ENCODE data around the gene HDAC4. TPM values are rescaled to one million over a fixed set of nuclear protein-coding genes. Genes with fewer than 3 reads are reported as not detected.

The HDAC4 gene
- total RNA-seq, 1 donor from 2014 or later: 11.8 TPM

- H3K4me1 Mint-ChIP-seq (ENCODE audit: low read depth, unreplicated experiment): peaks cover 3% of the 10 kb centered on the region
- H3K27ac ChIP-seq (ENCODE audit: low read depth, low read length): no peak overlapping the region
- H3K4me2 ChIP-seq (ENCODE audit: low read length): no peak overlapping the region
- no peak overlapping the region for H3K27ac Mint-ChIP-seq (ENCODE audit: unreplicated experiment)
- H4K20me1 ChIP-seq (ENCODE audit: insufficient read depth, low read length): peaks cover 6% of the 10 kb centered on the region
- H3K9me3 Mint-ChIP-seq (ENCODE audit: unreplicated experiment): no peaks in the 10 kb centered on the region
- TF ChIP-seq CTCF (IDR thresholded peaks at IDR 0.05; ENCODE audit: insufficient read depth, low read depth, low read length) (no peak), EZH2 (IDR thresholded peaks at IDR 0.05; ENCODE audit: insufficient read depth, low read length) (no peak)
- no peaks in the 10 kb centered on the region for H3K36me3 ChIP-seq (ENCODE audit: insufficient read depth, low read length)
- H3K27me3 Mint-ChIP-seq (ENCODE audit: low read depth, unreplicated experiment): no peaks in the 10 kb centered on the region
- no peaks in the 10 kb centered on the region for H3K27me3 ChIP-seq (ENCODE audit: insufficient read depth, low read length)
- H2AFZ ChIP-seq (ENCODE audit: low read depth, low read length): no peak overlapping the region
- H3K9me3 ChIP-seq (ENCODE audit: insufficient read depth, low read depth, low read length): no peaks in the 10 kb centered on the region
- no peak overlapping the region for H3K4me3 ChIP-seq (ENCODE audit: insufficient read depth, low read depth, low read length)
- H3K36me3 Mint-ChIP-seq (ENCODE audit: low read depth, unreplicated experiment): peaks cover 2% of the 10 kb centered on the region
- H3K4me1 ChIP-seq (ENCODE audit: insufficient read depth, low read length): peaks cover 3% of the 10 kb centered on the region
- H3K79me2 ChIP-seq (ENCODE audit: insufficient read depth, low read length): no peaks in the 10 kb centered on the region
- no peak overlapping the region for H3K9ac ChIP-seq (ENCODE audit: low read length)
- FAIRE-seq (no peak), DNase-seq (ENCODE audit: low read depth) (no peak)
- no peak overlapping the region for H3K4me3 Mint-ChIP-seq (ENCODE audit: unreplicated experiment)
Observed at GRCh38 chr2:239198221-239198620, 202.6 kb downstream of the HDAC4 start.

- H3K4me2 ChIP-seq (ENCODE audit: low read length): no peak overlapping the region
- DNase-seq (ENCODE audit: low read depth): no peak
- H3K4me3 ChIP-seq (ENCODE audit: insufficient read depth, low read depth, low read length): no peak overlapping the region
- H3K4me1 ChIP-seq (ENCODE audit: insufficient read depth, low read length): peaks cover 3% of the 10 kb centered on the region
- H3K9me3 ChIP-seq (ENCODE audit: insufficient read depth, low read depth, low read length): no peaks in the 10 kb centered on the region
- H3K79me2 ChIP-seq (ENCODE audit: insufficient read depth, low read length): no peaks in the 10 kb centered on the region
- H3K36me3 ChIP-seq (ENCODE audit: insufficient read depth, low read length): no peaks in the 10 kb centered on the region
- no peaks in the 10 kb centered on the region for H3K27me3 ChIP-seq (ENCODE audit: insufficient read depth, low read length)
- H3K27ac Mint-ChIP-seq (ENCODE audit: unreplicated experiment): no peak overlapping the region
- no peak overlapping the region for H2AFZ ChIP-seq (ENCODE audit: low read depth, low read length)
- TF ChIP-seq CTCF (IDR thresholded peaks at IDR 0.05; ENCODE audit: insufficient read depth, low read depth, low read length) (no peak), EZH2 (IDR thresholded peaks at IDR 0.05; ENCODE audit: insufficient read depth, low read length) (no peak)
- H3K4me3 Mint-ChIP-seq (ENCODE audit: unreplicated experiment): no peak overlapping the region
- no peak for FAIRE-seq
- peaks cover 3% of the 10 kb centered on the region for H4K20me1 ChIP-seq (ENCODE audit: insufficient read depth, low read length)
- H3K9me3 Mint-ChIP-seq (ENCODE audit: unreplicated experiment): no peaks in the 10 kb centered on the region
- H3K36me3 Mint-ChIP-seq (ENCODE audit: low read depth, unreplicated experiment): peaks cover 2% of the 10 kb centered on the region
- no peak overlapping the region for H3K27ac ChIP-seq (ENCODE audit: low read depth, low read length)
- H3K9ac ChIP-seq (ENCODE audit: low read length): no peak overlapping the region
- H3K27me3 Mint-ChIP-seq (ENCODE audit: low read depth, unreplicated experiment): no peaks in the 10 kb centered on the region
- peaks cover 3% of the 10 kb centered on the region for H3K4me1 Mint-ChIP-seq (ENCODE audit: low read depth, unreplicated experiment)
Observed at GRCh38 chr2:239197146-239197545, 203.7 kb downstream of the HDAC4 start.

- H3K4me3 Mint-ChIP-seq (ENCODE audit: unreplicated experiment): no peak overlapping the region
- Histone ChIP-seq H2AFZ (ENCODE audit: low read depth, low read length) (no peak overlapping the region), H3K4me3 (ENCODE audit: insufficient read depth, low read depth, low read length) (no peak overlapping the region), H3K4me1 (ENCODE audit: insufficient read depth, low read length) (peaks cover 3% of the 10 kb centered on the region), H3K27ac (ENCODE audit: low read depth, low read length) (no peak overlapping the region), H3K36me3 (ENCODE audit: insufficient read depth, low read length) (no peaks in the 10 kb centered on the region), H3K27me3 (ENCODE audit: insufficient read depth, low read length) (no peaks in the 10 kb centered on the region), H4K20me1 (ENCODE audit: insufficient read depth, low read length) (peaks cover 3% of the 10 kb centered on the region), H3K79me2 (ENCODE audit: insufficient read depth, low read length) (no peaks in the 10 kb centered on the region), H3K4me2 (ENCODE audit: low read length) (no peak overlapping the region), H3K9ac (ENCODE audit: low read length) (no peak overlapping the region), H3K9me3 (ENCODE audit: insufficient read depth, low read depth, low read length) (no peaks in the 10 kb centered on the region)
- peaks cover 3% of the 10 kb centered on the region for H3K4me1 Mint-ChIP-seq (ENCODE audit: low read depth, unreplicated experiment)
- H3K27me3 Mint-ChIP-seq (ENCODE audit: low read depth, unreplicated experiment): no peaks in the 10 kb centered on the region
- no peak for DNase-seq (ENCODE audit: low read depth)
- no peak overlapping the region for H3K27ac Mint-ChIP-seq (ENCODE audit: unreplicated experiment)
- no peaks in the 10 kb centered on the region for H3K9me3 Mint-ChIP-seq (ENCODE audit: unreplicated experiment)
- peaks cover 2% of the 10 kb centered on the region for H3K36me3 Mint-ChIP-seq (ENCODE audit: low read depth, unreplicated experiment)
- TF ChIP-seq EZH2 (IDR thresholded peaks at IDR 0.05; ENCODE audit: insufficient read depth, low read length): no peak
- TF ChIP-seq CTCF (IDR thresholded peaks at IDR 0.05; ENCODE audit: insufficient read depth, low read depth, low read length): no peak
- no peak for FAIRE-seq
Observed at GRCh38 chr2:239196474-239197021, 204.3 kb downstream of the HDAC4 start.
